H9 (cell line): Measurements from ENCODE around the gene CELA3A. TPM values are rescaled to one million over a fixed set of nuclear protein-coding genes. Genes with fewer than 3 reads are reported as not detected.

Experiments
- DNase-seq: peaks from one replicate; pipeline ENCODE4 v3.0.0-alpha.2; 2017
- H2AFZ ChIP-seq: one replicate; pipeline ENCODE4 v1.6.1; 2013; ENCODE audit warnings: mild to moderate bottlenecking, low read length, control low read depth, moderate library complexity
- H2AK5ac ChIP-seq: 2 replicates; pipeline ENCODE4 v1.6.1; 2013; ENCODE audit warnings: low read length, control low read depth, mixed read lengths; ENCODE audit not compliant: insufficient read length
- H2BK120ac ChIP-seq: one replicate; pipeline ENCODE4 v1.6.1; 2013; ENCODE audit warnings: low read depth, mild to moderate bottlenecking, low read length, control low read depth, inconsistent platforms; ENCODE audit not compliant: poor library complexity, severe bottlenecking
- H2BK12ac ChIP-seq: 2 replicates; pipeline ENCODE4 v1.6.1; 2013; ENCODE audit warnings: low read length, control low read depth, mixed read lengths, low read depth; ENCODE audit not compliant: insufficient read length
- H2BK15ac ChIP-seq: 2 replicates; pipeline ENCODE4 v1.6.1; 2013; ENCODE audit warnings: low read depth, low read length, control low read depth
- H2BK20ac ChIP-seq: one replicate; pipeline ENCODE4 v1.6.1; 2013; ENCODE audit warnings: low read depth, mild to moderate bottlenecking, low read length, control low read depth, inconsistent platforms; ENCODE audit not compliant: poor library complexity, severe bottlenecking
- H2BK5ac ChIP-seq: 2 replicates; pipeline ENCODE4 v1.6.1; 2013; ENCODE audit warnings: low read length, control low read depth, mixed read lengths; ENCODE audit not compliant: insufficient read length
- H3K14ac ChIP-seq: 2 replicates; pipeline ENCODE4 v1.6.1; 2013; ENCODE audit warnings: low read length, control low read depth; ENCODE audit not compliant: insufficient read depth
- H3K18ac ChIP-seq: 2 replicates; pipeline ENCODE4 v1.6.1; 2013; ENCODE audit warnings: low read depth, mild to moderate bottlenecking, mixed read lengths, low read length, control low read depth; ENCODE audit not compliant: insufficient read length
- H3K23ac ChIP-seq: 2 replicates; pipeline ENCODE4 v1.6.1; 2013; ENCODE audit warnings: low read length, control low read depth, mixed read lengths, low read depth; ENCODE audit not compliant: insufficient read length
- H3K23me2 ChIP-seq: 2 replicates; pipeline ENCODE4 v1.6.1; 2013; ENCODE audit warnings: low read depth, mild to moderate bottlenecking, mixed read lengths, low read length, control low read depth; ENCODE audit not compliant: insufficient read length, poor library complexity, severe bottlenecking
- H3K27ac ChIP-seq: 2 replicates; pipeline ENCODE4 v1.5.1; 2013; ENCODE audit warnings: low read length, control low read depth, mixed read lengths, low read depth; ENCODE audit not compliant: insufficient read length
- H3K27me3 ChIP-seq: 2 replicates; pipeline ENCODE4 v1.6.1; 2013; ENCODE audit warnings: low read length, control low read depth, inconsistent platforms; ENCODE audit not compliant: insufficient read depth
- H3K4ac ChIP-seq: 2 replicates; pipeline ENCODE4 v1.6.1; 2013; ENCODE audit warnings: low read depth, mild to moderate bottlenecking, control low read depth, inconsistent platforms, low read length, moderate library complexity
- H3K4me1 ChIP-seq: 2 replicates; pipeline ENCODE4 v1.6.1; 2013; ENCODE audit warnings: low read length, control low read depth, inconsistent platforms; ENCODE audit not compliant: insufficient read depth
- H3K4me2 ChIP-seq: 2 replicates; pipeline ENCODE4 v1.6.1; 2013; ENCODE audit warnings: low read length, control low read depth, mixed read lengths; ENCODE audit not compliant: insufficient read length, insufficient read depth
- H3K56ac ChIP-seq: 2 replicates; pipeline ENCODE4 v1.6.1; 2013; ENCODE audit warnings: low read depth, mild to moderate bottlenecking, mixed read lengths, low read length, control low read depth; ENCODE audit not compliant: insufficient read length
- H3K79me1 ChIP-seq: 2 replicates; pipeline ENCODE4 v1.6.1; 2013; ENCODE audit warnings: low read depth, mild to moderate bottlenecking, moderate library complexity, low read length, control low read depth, inconsistent platforms; ENCODE audit not compliant: insufficient read depth, poor library complexity, severe bottlenecking
- H3K79me2 ChIP-seq: 2 replicates; pipeline ENCODE4 v1.6.1; 2013; ENCODE audit warnings: low read length, control low read depth, inconsistent platforms; ENCODE audit not compliant: insufficient read depth
- H3K9ac ChIP-seq: 2 replicates; pipeline ENCODE4 v1.6.1; 2013; ENCODE audit warnings: low read length, control low read depth, mixed read lengths; ENCODE audit not compliant: insufficient read length; ENCODE audit errors: extremely low read depth
- H3K9me3 ChIP-seq: one replicate; pipeline ENCODE4 v1.6.1; 2013; ENCODE audit warnings: low read depth, low read length, inconsistent platforms; ENCODE audit not compliant: control insufficient read depth
- H3T11ph ChIP-seq: one replicate; pipeline ENCODE4 v1.6.1; 2013; ENCODE audit warnings: mild to moderate bottlenecking, low read length, control low read depth, inconsistent platforms
- H4K20me1 ChIP-seq: one replicate; pipeline ENCODE4 v1.6.1; 2013; ENCODE audit not compliant: control insufficient read depth, insufficient read length, insufficient read depth
- H4K5ac ChIP-seq: 2 replicates; pipeline ENCODE4 v1.6.1; 2013; ENCODE audit warnings: low read depth, mild to moderate bottlenecking, mixed read lengths, low read length, control low read depth; ENCODE audit not compliant: insufficient read length
- H4K8ac ChIP-seq: replicated peaks from 2 replicates; pipeline ENCODE4 v1.6.1; 2013; ENCODE audit warnings: low read length, control low read depth, mixed read lengths, low read depth; ENCODE audit not compliant: insufficient read length
- H4K91ac ChIP-seq: 2 replicates; pipeline ENCODE4 v1.6.1; 2013; ENCODE audit warnings: low read depth, mild to moderate bottlenecking, moderate library complexity, mixed read lengths, low read length, control low read depth; ENCODE audit not compliant: insufficient read length
- H3K27ac Mint-ChIP-seq, 3 experiments: 2 replicates in 2 of 3; 3 replicates in 1 of 3; pipeline ENCODE4 v1.8.0; 2020 to 2021; ENCODE audit warnings: mixed read lengths in 3 of 3, mild to moderate bottlenecking in 1 of 3, moderate library complexity in 1 of 3
- H3K27me3 Mint-ChIP-seq: 2 replicates; pipeline ENCODE4 v1.8.0; 2021; ENCODE audit warnings: low read depth, mild to moderate bottlenecking, moderate library complexity, mixed read lengths
- H3K36me3 Mint-ChIP-seq, 3 experiments: 2 replicates in 2 of 3; 3 replicates in 1 of 3; pipeline ENCODE4 v1.8.0; 2020 to 2021; ENCODE audit warnings: low read depth in 3 of 3, mixed read lengths in 3 of 3; ENCODE audit not compliant: insufficient read depth in 1 of 3
- H3K4me1 Mint-ChIP-seq, 2 experiments: 2 replicates each; pipeline ENCODE4 v1.8.0; 2020; ENCODE audit warnings: mixed read lengths in 2 of 2
- H3K4me3 Mint-ChIP-seq, 2 experiments: 2 replicates in 1 of 2; 3 replicates in 1 of 2; pipeline ENCODE4 v1.8.0; 2020 to 2021; ENCODE audit warnings: mild to moderate bottlenecking in 2 of 2, mixed read lengths in 2 of 2, moderate library complexity in 1 of 2
- H3K9me3 Mint-ChIP-seq, 2 experiments: 2 replicates in 1 of 2; 3 replicates in 1 of 2; pipeline ENCODE4 v1.8.0; 2020; ENCODE audit warnings: mild to moderate bottlenecking in 2 of 2, mixed read lengths in 2 of 2, moderate library complexity in 1 of 2
- CTCF ChIP-seq: fragments of 200-600 bp; sonication (generic); conservative IDR thresholded peaks from 3 replicates; pipeline ENCODE4 v1.8.0; 2021; ENCODE audit warnings: antibody characterized with exemption, mild to moderate bottlenecking
- WGBS: extraction: QIAGEN DNeasy Blood & Tissue Kit; methylation state at CpG from one replicate; pipeline ENCODE4 v1.1.7; 2013; ENCODE audit warnings: missing lambda C conversion rate, low lambda C conversion rate, mixed read lengths; ENCODE audit not compliant: insufficient read length; ENCODE audit errors: extremely low coverage; 5-methylcytosine and 5-hydroxymethylcytosine counted together
- total RNA-seq: library from RNA; stranded (reverse); gene quantifications from 2 replicates; pipeline ENCODE4 v1.2.1, GENCODE V29; 2021

The CELA3A gene
- total RNA-seq, 1 experiment from 2014 or later, result not detected

- H2BK20ac ChIP-seq, result no peak overlapping the region
- no peaks in the 10 kb centered on the region for H3K79me2 ChIP-seq
- no peaks in the 10 kb centered on the region for H3K9me3 ChIP-seq
- Mint-ChIP-seq H3K4me1 (peaks cover 5 to 15% of the 10 kb centered on the region in 2 experiments), H3K9me3 (no peaks in the 10 kb centered on the region), H3K27ac (no peak overlapping the region), H3K27me3 (no peaks in the 10 kb centered on the region), H3K4me3 (no peak overlapping the region), H3K36me3 (peaks cover 0 to 15% (median 9%) of the 10 kb centered on the region in 3 experiments; a peak in 5 of 7 replicates)
- no peaks in the 10 kb centered on the region for H4K20me1 ChIP-seq
- no peak overlapping the region for H2AK5ac ChIP-seq
- H3K4me1 ChIP-seq, result peaks cover 3% of the 10 kb centered on the region; the same call in 1 of the 2 replicates
- H2BK120ac ChIP-seq, result no peak overlapping the region
- no peak overlapping the region for H3K9ac ChIP-seq
- no peak overlapping the region for H2BK5ac ChIP-seq
- H2AFZ ChIP-seq, result no peak overlapping the region
- no peak for DNase-seq
- H3K18ac ChIP-seq, result no peak overlapping the region
- H2BK15ac ChIP-seq, result no peak overlapping the region
- no peak overlapping the region for H3K14ac ChIP-seq
- TF ChIP-seq CTCF, result no peak
- no peak overlapping the region for H3K23ac ChIP-seq
- H3K23me2 ChIP-seq, result no peaks in the 10 kb centered on the region
- H3T11ph ChIP-seq, result no peak overlapping the region
- H4K91ac ChIP-seq, result no peak overlapping the region
- no peak overlapping the region for H3K4me2 ChIP-seq
- WGBS, result no CpG with 5 or more reads among the region's 3 CpGs
- no peak overlapping the region for H3K56ac ChIP-seq
- H3K27ac ChIP-seq, result no peak overlapping the region
- no peak overlapping the region for H4K5ac ChIP-seq
- H2BK12ac ChIP-seq, result no peak overlapping the region
- H3K27me3 ChIP-seq, result no peaks in the 10 kb centered on the region
- no peak overlapping the region for H4K8ac ChIP-seq
- no peaks in the 10 kb centered on the region for H3K79me1 ChIP-seq
- H3K4ac ChIP-seq, result no peak overlapping the region
Observed at GRCh38 chr1:22030473-22030872, 29.0 kb downstream of the CELA3A start.
